ENCODE data around the gene TARBP1. TPM values are rescaled to one million over a fixed set of nuclear protein-coding genes. Genes with fewer than 3 reads are reported as not detected.

Gene TARBP1
- total and polyA plus RNA-seq, 2 of the 13 experiments (the other 11 are each of a cell fraction or from before 2014, with no cell fraction given): 37.7 to 67.0 TPM

DNA sequence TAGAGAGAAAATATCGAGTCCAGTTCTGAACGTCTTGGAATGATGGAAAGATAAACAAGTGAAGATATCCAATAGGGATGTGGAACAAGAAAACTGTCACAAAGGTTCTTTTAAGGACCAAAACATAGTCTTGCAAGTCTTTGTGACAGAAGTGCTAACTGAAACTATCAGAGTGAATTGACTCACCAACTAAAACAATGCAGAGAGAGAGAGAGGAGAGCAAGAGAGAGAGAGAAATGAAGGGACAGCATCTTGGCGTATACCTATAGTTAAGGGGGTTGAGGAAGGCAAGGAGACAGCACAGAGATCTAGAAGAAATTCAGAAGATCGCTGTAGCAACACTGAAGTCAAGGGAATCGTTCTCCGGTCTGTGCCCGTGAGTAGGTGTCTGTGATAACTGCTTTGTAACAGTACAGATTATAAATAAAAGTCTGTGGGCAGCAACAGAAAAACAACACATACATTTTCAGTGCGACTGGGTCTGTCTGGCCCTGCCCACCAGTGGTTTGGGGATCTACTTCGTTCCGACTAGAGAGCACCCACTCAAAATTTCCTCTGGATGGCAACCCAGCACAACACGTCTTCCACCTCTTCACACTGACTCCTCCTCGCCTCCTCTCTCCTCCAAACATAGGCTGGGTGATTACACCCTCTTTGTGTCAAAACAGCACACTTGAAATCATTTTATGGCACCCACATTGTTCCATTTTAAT, 110.5 kb downstream of the TARBP1 start:
- Histone ChIP-seq H3K4me2 (ENCODE audit: low read depth, low read length) (peak overlapping the region; percentile 51), H3K36me3 (replicated peaks in 1 of 2; ENCODE audit: control insufficient read depth in 1 of 2, insufficient read depth in 2 of 2, low read length in 2 of 2) (no peaks in the 10 kb centered on the region), H3K79me2 (ENCODE audit: insufficient read depth, low read length) (peaks cover 5% of the 10 kb centered on the region), H3K4me1 (ENCODE audit: insufficient read depth, low read length) (peaks cover 17% of the 10 kb centered on the region), H3K27ac (ENCODE audit: extremely low read length, insufficient read depth, low read length) (no peak overlapping the region), H2AFZ (ENCODE audit: low read length) (no peak overlapping the region), H3K9ac (ENCODE audit: insufficient read depth, low read depth, low read length) (no peak overlapping the region; the same call in 1 of the 2 replicates), H4K20me1 (ENCODE audit: insufficient read depth, low read length) (no peaks in the 10 kb centered on the region), H3K4me3 (replicated peaks in 1 of 3; ENCODE audit: insufficient read depth in 1 of 3, low read depth in 2 of 3, low read length in 3 of 3) (no peak overlapping the region), H3K27me3 (ENCODE audit: control insufficient read depth in 1 of 2, insufficient read depth in 2 of 2, low read length in 2 of 2) (no peaks in the 10 kb centered on the region; a peak in 1 of 5 replicates), H3K9me3 (ENCODE audit: low read length) (no peaks in the 10 kb centered on the region)
- no TSS peak for BruUV-seq (replicated peaks)
- POLR2A ChIA-PET: no interaction called here
- WGBS (ENCODE audit: low lambda C conversion rate): 54% methylated on average over 12 of the region's 12 CpGs
- no peak for TF ChIP-seq GTF2F1 (IDR thresholded peaks at IDR 0.05; ENCODE audit: low read length)
- TF ChIP-seq, protein P1, sequence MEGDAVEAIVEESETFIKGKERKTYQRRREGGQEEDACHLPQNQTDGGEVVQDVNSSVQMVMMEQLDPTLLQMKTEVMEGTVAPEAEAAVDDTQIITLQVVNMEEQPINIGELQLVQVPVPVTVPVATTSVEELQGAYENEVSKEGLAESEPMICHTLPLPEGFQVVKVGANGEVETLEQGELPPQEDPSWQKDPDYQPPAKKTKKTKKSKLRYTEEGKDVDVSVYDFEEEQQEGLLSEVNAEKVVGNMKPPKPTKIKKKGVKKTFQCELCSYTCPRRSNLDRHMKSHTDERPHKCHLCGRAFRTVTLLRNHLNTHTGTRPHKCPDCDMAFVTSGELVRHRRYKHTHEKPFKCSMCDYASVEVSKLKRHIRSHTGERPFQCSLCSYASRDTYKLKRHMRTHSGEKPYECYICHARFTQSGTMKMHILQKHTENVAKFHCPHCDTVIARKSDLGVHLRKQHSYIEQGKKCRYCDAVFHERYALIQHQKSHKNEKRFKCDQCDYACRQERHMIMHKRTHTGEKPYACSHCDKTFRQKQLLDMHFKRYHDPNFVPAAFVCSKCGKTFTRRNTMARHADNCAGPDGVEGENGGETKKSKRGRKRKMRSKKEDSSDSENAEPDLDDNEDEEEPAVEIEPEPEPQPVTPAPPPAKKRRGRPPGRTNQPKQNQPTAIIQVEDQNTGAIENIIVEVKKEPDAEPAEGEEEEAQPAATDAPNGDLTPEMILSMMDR (CRISPR knock-in tag; IDR thresholded peaks at IDR 0.05): peak; percentile 33
- no peak for DNase-seq (ENCODE audit: low spot score)
- FAIRE-seq: no peak
- CTCF ChIA-PET (ENCODE audit: low intra/inter-chr PET ratio, low total read pairs): no interaction called here
- no peak for ATAC-seq
- in situ Hi-C loops (cut with HindIII; ENCODE audit: extremely low pct_ligation_motif_present, low pct_unique_long_range_greater_than_20kb): no loop called here
- intact Hi-C loops (cut with micrococcal nuclease; ENCODE audit: unreplicated experiment): no loop called here

DNA sequence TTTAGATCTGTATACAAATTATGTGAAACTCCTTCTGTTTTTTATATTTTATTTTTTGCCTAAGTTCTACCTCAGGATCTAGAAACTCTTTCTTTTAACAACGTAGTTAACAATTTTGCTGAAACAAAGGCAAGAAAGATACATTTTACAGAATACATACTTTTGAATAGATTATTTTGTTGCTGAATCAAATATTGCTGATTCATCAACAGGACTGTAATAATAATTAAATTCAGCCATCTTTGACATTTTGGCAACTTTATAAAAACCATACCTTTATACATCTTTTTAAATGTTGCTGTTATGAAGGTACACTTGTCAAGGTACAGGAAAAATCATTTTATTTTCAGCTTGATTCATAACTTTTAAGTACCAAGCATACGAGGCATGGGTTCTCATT, 116.4 kb downstream of the TARBP1 start:
- BruUV-seq (replicated peaks): no TSS peak
- H3K36me3 ChIP-seq (replicated peaks in 1 of 2; ENCODE audit: control insufficient read depth in 1 of 2, insufficient read depth in 2 of 2, low read length in 2 of 2): no peaks in the 10 kb centered on the region
- no peaks in the 10 kb centered on the region for H3K27me3 ChIP-seq (ENCODE audit: control insufficient read depth in 1 of 2, insufficient read depth in 2 of 2, low read length in 2 of 2)
- no peak for FAIRE-seq
- no peaks in the 10 kb centered on the region for H3K9me3 ChIP-seq (ENCODE audit: low read length)
- H3K4me2 ChIP-seq (ENCODE audit: low read depth, low read length): no peak overlapping the region
- no peak overlapping the region for H3K9ac ChIP-seq (ENCODE audit: insufficient read depth, low read depth, low read length)
- no peak overlapping the region for H2AFZ ChIP-seq (ENCODE audit: low read length)
- no peak overlapping the region for H3K27ac ChIP-seq (ENCODE audit: extremely low read length, insufficient read depth, low read length)
- peaks cover 13% of the 10 kb centered on the region for H3K4me1 ChIP-seq (ENCODE audit: insufficient read depth, low read length)
- in situ Hi-C loops (cut with HindIII; ENCODE audit: extremely low pct_ligation_motif_present, low pct_unique_long_range_greater_than_20kb): no loop called here
- no peak for ATAC-seq
- H3K79me2 ChIP-seq (ENCODE audit: insufficient read depth, low read length): peaks cover 2% of the 10 kb centered on the region
- peak; percentile 73 to 84 for TF ChIP-seq MAFK (conservative IDR thresholded peaks at IDR 0.05 in 1 of 2, IDR thresholded peaks at IDR 0.05 in 1 of 2; ENCODE audit: low read length in 2 of 2)
- no peak for TF ChIP-seq TBP (CRISPR knock-in tag; IDR thresholded peaks at IDR 0.05)
- peak; percentile 69; the same call in 1 of the 2 replicates for TF ChIP-seq MAFF (IDR thresholded peaks at IDR 0.05; ENCODE audit: low read depth, low read length)
- intact Hi-C loops (cut with micrococcal nuclease; ENCODE audit: unreplicated experiment): no loop called here
- ChIA-PET POLR2A (no interaction called here), CTCF (ENCODE audit: low intra/inter-chr PET ratio, low total read pairs) (no interaction called here)
- no peaks in the 10 kb centered on the region for H4K20me1 ChIP-seq (ENCODE audit: insufficient read depth, low read length)
- no peak overlapping the region for H3K4me3 ChIP-seq (replicated peaks in 1 of 3; ENCODE audit: insufficient read depth in 1 of 3, low read depth in 2 of 3, low read length in 3 of 3)
- no peak for DNase-seq (ENCODE audit: low spot score)
- WGBS (ENCODE audit: low lambda C conversion rate): 52% methylated on average over 2 of the region's 2 CpGs
